GM21723 (cell line): ENCODE measurements around the gene CLIP2.

Experiments used
- ATAC-seq: cut with Tn5 transposase; IDR thresholded peaks from one replicate; pipeline ENCODE4 v1.9.1; 2021; ENCODE audit warnings: mild to moderate bottlenecking, moderate library complexity; ENCODE audit not compliant: unreplicated experiment

CLIP2 gene

DNA sequence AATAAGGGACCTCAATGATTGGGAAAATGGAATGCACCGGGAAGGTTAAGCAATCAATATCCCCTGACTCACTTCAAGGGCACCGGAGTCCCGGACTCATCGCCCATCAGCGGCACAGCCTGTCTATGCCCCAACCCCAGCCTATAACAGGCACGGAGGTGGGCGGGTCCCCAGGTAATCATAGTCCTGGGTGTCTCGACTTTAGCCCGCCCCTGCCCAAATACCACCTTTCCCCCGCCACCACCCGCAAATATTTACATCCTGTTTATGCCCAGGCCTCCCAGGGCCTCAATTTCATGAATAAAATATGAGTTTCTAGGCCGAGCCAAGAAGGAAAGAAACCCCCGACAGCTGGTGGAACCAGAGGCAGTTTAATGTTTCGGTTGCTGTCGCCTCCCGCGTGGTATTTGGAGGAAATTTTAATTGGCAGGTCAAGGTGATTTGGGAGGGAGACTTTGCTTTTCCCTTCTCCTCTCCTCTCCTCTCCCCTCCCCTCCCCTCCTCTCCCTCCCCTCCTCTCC is 19.4 kb upstream of the CLIP2 start:
- ATAC-seq, result no peak

GRCh38 chr7:74271742-74272141 is 17.5 kb upstream of the CLIP2 start:
- ATAC-seq, result no peak

GRCh38 chr7:74272305-74273038 is 16.7 kb upstream of the CLIP2 start:
- peak; percentile 71 for ATAC-seq

- no peak for ATAC-seq
These were observed 13.8 kb upstream of the CLIP2 start for GRCh38 chr7:74275401-74275881.

- no peak for ATAC-seq
These were observed 11.6 kb upstream of the CLIP2 start for GRCh38 chr7:74277636-74278035.

DNA sequence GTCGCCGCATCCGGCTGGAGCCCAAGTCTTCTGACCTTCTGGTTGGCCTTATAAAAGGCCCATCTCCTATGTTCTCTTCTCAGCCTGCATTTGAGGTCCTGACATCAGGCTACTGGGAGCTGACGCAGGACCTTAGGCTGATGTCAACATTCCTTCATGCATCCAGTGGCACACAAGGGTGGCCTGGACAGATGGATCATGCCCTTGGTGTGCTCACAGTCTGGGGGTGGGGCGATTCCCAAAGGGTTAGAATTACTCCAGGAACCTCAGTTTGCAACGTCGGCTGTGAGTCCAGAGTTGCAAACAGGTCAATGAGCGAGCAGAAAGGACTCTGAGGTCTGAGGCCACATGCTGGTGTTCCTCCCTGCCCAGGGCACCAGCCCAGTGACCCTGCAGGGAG is 8.2 kb upstream of the CLIP2 start:
- ATAC-seq, result no peak

DNA sequence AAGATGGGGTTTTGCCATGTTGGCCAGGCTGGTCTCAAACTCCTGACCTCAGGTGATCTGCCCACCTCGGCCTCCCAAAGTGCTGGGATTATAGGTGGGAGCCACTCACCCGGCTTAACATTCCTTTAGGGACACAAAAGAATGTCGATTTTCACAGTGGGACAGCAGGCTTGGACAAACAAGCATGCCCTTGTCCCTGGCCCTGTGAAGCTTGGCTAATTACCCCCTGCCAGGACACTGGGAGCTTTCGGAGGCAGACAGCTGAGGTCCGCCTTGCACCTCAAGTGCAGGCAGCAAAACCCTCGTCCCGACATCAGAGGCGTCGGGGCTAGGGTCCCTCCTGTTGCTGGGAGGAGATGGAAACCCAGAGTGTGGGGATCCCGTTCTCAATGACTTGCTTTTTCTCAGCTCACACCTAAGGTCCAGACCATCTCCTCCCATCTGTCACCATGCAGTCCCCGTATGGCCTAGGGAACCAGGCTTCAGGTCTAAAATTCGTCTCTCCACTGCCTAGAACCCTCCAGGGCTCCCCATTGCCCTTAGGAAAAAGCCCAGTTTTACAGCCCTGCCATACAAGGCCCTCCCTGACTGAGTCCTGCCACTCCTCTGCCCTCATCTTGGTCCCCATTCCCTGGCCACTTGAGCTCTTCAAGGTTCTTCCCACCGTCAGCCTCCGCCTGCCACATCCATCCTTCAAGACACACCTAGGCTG is 6.3 kb upstream of the CLIP2 start:
- ATAC-seq, result no peak

DNA sequence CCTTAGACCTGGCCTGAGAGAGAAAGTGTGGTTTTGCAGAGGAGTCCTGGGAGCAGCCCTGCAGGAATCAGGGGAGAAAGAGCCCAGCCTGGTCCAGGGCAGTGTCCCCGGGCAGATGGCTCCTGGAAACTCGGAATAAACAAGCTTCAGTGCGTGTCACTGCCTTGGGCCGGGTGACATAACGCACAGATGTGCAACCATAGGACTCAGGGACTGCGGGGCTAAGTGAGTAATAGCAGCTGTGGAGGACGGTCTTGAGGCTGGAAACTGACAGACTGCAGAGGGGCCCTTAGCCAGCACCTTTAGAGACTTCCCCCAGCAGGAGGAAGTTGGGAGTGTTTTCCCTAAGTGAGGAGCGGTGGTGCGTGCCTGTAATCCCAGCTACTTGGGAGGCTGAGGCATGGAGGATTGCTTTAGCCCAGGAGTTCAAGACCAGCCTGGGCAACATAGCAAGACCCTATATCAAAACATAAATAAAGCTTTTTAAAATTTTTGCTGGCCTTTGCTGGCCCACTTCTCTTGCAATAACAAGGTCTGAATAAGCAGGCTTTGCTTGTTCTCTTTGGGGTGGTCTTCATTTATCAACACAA is 5.3 kb upstream of the CLIP2 start:
- no peak for ATAC-seq

- ATAC-seq, result peak; percentile 41
These were observed 4.4 kb upstream of the CLIP2 start for GRCh38 chr7:74284781-74285259.

DNA sequence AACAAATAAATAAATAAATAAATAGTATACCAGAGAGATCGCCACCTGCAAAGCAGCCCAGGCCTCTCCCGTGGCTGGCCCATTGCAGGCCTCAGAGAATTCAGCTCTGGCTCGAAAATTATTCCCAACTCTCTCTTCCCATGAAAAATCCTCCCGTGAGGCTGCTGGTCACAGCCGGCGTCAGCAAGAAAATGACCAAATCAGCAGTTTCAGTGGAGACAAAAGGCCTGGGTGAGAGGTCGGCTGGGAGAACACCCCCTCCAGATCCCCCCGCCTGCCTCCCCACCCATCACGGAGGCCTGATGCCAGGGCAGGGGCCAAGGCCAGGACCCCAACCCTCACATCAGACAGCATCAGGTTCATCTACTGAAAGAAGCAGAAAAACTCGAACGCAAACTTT is 3.1 kb upstream of the CLIP2 start:
- no peak for ATAC-seq

GRCh38 chr7:74287303-74288033 is 1.7 kb upstream of the CLIP2 start:
- no peak for ATAC-seq

DNA sequence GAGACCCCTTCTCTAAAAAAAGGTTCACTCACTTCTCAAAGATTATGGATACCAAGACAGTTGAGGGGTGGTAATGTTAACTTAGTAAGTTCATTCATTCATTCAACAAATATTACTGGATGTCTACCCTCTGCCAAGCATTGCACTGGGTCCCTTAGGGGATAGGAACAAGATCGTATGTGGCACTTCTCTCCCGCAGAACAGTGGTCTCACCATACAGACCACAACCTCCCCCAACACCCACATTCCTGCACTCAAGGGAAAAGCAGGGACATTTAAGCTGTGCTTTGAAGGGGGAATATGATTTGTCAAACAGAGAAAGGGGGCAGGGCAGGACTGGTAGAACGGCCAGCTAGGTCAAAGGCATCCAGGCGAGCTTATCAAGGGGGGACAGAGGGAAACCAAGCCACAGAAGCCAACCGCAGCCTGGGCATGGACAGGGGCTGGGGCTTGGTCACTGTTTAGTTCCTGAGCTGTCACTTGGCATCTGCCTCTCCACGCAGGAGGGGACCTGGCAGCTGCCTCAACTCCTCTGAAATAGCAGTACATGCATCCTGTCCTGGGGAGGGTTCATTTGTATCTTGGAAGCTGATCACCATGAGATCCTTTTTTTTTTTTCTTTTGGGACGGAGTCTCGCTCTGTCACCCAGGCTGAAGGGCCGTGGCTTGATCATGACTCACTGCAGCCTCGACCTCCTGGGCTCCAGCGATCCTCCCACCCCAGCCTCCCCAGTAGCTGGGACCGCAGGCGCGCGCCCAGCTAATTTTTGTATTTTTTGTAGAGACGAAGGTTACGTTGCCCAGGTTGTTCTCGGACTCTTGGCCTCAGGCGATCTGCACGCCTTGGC is 949 bp upstream of the CLIP2 start:
- ATAC-seq, result no peak

DNA sequence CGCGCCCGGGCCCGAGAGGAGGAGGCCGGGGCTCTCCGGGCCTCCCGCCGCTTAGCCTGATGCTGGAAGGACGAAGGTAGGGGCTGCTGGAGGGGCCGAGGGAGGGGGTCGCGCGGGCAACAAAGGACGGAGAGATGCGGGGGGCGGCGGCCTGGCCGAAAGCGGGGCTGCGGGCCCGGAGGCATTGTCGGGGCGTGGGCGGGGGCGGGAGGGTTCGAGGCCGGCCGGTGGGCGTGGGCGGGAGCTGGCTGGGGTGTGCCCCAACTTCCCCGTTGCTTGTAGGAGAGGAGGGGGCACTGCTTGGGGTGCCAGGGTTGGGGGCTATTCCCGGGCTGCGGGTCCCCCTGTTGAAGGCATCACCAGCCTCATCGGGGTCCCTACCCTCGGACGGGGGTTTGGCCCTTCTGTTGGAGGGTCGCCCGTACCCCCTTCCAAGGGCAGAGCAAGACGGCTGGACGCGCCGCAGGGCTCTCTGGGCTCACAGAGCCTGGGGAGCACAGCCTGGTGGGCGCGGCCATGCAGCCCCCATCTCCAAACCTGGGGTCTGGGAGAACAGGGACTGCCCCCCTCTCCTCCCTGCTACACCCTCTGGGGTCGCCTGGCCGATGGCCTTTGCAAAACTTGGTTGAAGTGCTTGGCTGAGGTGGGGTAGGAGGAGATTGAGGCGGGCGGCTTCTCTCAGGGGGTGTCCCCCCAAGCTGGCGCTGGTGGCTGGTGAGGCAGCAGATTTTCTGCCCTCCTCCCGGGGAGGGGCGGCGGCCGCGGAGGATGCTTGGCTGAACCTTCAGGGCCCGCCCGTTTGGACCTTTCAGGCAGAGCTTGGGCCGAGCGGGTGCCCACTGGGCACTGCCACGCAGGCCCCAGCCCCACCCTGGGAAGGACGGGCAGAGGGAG is 699 bp downstream of the CLIP2 start:
- peak; percentile 20 for ATAC-seq

DNA sequence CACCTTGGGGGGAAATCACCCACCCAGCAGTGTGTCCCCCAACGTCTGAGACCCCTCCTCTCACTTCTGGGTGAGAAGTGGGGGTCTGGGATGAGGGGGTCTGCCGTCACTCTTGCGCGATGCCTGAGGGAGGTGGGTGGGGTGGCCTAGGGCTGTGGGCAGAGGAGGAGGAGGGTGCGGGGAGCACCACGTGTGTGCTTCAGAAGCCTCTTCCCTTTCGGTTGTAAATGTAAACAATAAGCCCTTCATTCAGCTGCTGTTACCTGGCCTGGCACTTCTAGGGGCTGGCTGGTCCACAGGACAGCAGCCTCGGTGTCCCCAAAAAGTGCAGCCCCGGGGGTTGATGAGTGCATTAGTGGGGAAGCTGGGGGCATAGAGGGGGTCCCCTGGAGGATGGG is 1.3 kb downstream of the CLIP2 start:
- ATAC-seq, result no peak

- no peak for ATAC-seq
These were observed 1.8 kb downstream of the CLIP2 start for GRCh38 chr7:74290981-74291441.

DNA sequence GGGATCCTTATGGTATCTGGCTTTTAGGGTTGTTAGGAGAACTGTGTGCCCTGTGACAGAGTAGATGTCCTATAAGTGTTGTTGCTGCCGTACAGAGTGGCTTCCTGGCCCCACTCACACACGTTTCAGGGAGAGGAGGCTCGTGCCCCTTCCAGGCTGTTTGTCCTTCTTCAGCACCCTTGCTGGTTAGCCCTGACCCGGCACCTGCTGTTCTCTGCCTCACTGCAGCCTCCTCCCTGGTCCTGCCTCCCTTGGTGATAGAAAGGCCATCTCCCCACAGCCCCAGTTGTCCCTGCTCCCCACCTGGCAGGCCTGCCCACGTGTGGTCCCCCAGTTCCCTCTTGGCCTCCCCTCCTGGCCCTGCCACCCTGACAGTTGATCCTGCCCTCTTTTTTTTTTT is 2.3 kb downstream of the CLIP2 start:
- no peak for ATAC-seq

DNA sequence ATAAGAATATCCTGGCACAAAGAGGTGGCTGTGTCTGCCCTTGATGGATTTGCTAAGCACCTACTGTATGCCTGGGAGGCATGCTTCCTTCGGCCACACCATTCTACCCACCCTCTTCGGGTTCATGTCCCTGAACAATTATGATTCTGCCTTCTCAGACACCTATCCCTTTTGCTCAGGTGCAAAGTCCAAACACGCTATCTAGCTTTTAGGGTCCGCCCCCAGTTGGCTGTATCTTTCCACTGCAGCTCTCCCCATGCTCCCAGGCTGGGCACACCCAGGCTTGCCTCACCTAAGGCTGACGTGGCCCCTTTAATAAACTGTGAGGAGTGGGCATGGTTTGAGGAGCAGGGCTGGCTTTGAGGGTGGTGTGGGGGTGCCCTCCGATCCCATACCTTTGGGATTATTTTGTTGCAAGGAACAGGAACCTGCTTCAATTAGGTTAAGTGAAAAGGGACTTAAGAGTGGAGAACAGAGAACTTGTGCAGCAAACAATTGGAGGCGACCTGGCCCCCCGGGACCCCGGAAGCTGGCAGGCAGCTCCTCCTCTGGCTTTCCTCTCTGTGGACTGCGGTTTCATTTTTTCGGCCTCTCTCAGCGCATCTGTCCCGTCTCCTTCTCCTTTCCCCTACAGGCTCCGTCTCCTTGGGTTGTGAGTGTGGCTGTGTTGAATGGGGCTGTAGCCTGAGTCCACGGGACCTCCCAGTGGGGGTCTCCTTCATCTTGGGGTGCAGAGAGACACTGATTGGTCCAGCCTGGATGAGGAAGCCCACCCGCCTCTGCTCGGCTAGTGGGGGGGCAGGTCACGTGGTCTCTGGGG is 3.8 kb downstream of the CLIP2 start:
- no peak for ATAC-seq

DNA sequence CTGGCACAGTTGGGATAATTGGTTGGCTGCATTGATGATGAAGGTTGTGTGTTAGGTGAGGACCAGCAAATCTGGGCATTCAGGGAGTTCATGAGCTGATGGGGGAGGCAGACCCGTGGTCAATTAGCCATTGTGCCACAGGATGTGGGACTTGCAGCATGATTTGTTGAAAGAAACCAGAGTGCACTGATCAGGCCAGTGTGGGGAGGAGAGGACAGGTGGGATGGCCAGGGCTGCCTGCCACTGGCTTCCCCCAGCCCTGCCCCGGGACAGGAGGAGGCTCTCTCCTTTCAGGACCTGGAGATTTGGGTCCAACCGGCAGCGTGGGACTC is 4.3 kb downstream of the CLIP2 start:
- no peak for ATAC-seq
